ENCODE results near the gene PIK3R5. TPM values are rescaled to one million over a fixed set of nuclear protein-coding genes. Genes with fewer than 3 reads are reported as not detected.

Gene PIK3R5
- total RNA-seq, 1 donor from 2014 or later, result 0.29 TPM

- TF ChIP-seq CTCF (conservative IDR thresholded peaks at IDR 0.05), result no peak
- peak; percentile 62 for DNase-seq (ENCODE audit: extremely low spot score, unreplicated experiment)
- peaks cover 15% of the 10 kb centered on the region for H3K27me3 Mint-ChIP-seq
- no peaks in the 10 kb centered on the region for H3K9me3 Mint-ChIP-seq
- peaks cover 6% of the 10 kb centered on the region for H3K4me1 Mint-ChIP-seq (ENCODE audit: unreplicated experiment)
- H3K36me3 Mint-ChIP-seq, result no peaks in the 10 kb centered on the region
- no peak overlapping the region for H3K27ac Mint-ChIP-seq
- H3K4me3 Mint-ChIP-seq, result no peak overlapping the region
Observed at GRCh38 chr17:8837563-8838075, 127.9 kb downstream of the PIK3R5 start.

- H3K4me3 Mint-ChIP-seq, result no peak overlapping the region
Observed at GRCh38 chr17:8836821-8837562, 128.5 kb downstream of the PIK3R5 start.

GRCh38 chr17:8835631-8836364, 129.7 kb downstream of the PIK3R5 start:
- H3K27me3 Mint-ChIP-seq, result peaks cover 15% of the 10 kb centered on the region
- TF ChIP-seq CTCF (conservative IDR thresholded peaks at IDR 0.05), result no peak
- H3K27ac Mint-ChIP-seq, result no peak overlapping the region
- no peaks in the 10 kb centered on the region for H3K36me3 Mint-ChIP-seq
- no peaks in the 10 kb centered on the region for H3K9me3 Mint-ChIP-seq
- DNase-seq (ENCODE audit: extremely low spot score, unreplicated experiment), result peak; percentile 50
- H3K4me3 Mint-ChIP-seq, result no peak overlapping the region
- H3K4me1 Mint-ChIP-seq (ENCODE audit: unreplicated experiment), result peaks cover 6% of the 10 kb centered on the region

More at GRCh38 chr17:8836821-8837562, 128.5 kb downstream of the PIK3R5 start:
- Mint-ChIP-seq H3K9me3 (no peaks in the 10 kb centered on the region), H3K27me3 (peaks cover 15% of the 10 kb centered on the region), H3K36me3 (no peaks in the 10 kb centered on the region), H3K27ac (no peak overlapping the region), H3K4me1 (ENCODE audit: unreplicated experiment) (peaks cover 6% of the 10 kb centered on the region)
- DNase-seq (ENCODE audit: extremely low spot score, unreplicated experiment), result peak; percentile 57
- no peak for TF ChIP-seq CTCF (conservative IDR thresholded peaks at IDR 0.05)

DNA sequence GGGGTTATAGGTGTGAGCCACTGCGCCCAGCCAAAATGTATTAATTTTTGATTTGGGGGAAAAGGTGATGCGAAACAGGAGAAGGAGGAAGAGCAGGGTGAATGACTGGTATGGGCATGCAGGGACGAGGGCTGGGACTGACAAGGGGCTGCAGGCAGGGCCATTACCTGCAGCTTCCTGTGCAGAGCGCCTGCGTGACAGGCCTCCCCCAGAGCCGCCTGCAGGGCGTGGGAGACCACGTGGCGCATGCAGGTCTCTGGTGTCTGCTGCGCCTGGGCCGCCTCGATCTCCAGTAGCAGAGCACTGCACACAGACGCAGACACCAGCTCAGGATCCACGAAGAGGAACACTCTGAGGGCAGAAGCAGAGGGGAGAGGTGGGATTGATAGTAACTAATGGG, 130.4 kb downstream of the PIK3R5 start:
- Mint-ChIP-seq H3K27me3 (peaks cover 15% of the 10 kb centered on the region), H3K4me3 (no peak overlapping the region), H3K27ac (no peak overlapping the region), H3K36me3 (no peaks in the 10 kb centered on the region), H3K4me1 (ENCODE audit: unreplicated experiment) (peaks cover 6% of the 10 kb centered on the region), H3K9me3 (no peaks in the 10 kb centered on the region)
- peak; percentile 58 for DNase-seq (ENCODE audit: extremely low spot score, unreplicated experiment)
- TF ChIP-seq CTCF (conservative IDR thresholded peaks at IDR 0.05), result no peak

DNA sequence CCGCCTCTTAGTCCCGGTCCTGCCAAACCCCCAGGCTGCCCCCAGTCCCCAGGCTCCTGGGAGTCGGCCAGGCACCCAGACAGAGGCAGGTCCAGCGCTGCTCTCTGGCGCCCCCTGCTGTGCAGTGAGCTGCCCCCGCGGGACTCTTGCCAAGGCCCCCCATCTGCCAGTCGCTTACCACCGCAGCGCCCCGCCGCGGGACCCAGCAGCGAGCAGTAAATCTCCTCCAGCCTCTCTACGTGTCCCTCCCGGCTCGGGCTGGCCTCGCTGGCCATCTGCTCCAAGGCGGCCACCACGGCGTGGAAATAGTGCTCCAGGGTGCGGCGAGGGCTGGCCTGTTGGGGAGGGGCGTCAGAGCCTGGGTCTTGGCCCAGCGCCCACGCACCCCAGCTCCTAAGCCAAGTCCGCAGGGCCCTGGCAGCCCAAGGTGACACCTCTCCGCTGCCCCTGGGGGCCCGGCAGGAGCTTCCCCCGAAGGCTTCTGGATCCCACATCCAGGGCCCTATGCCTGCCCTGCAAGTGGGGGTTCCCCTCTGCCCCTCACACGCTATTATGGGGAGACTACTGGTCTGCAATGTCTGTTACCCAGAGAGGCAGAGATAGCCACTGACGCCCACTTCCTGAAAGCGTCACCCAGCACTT, 132.7 kb downstream of the PIK3R5 start:
- H3K4me3 Mint-ChIP-seq, result no peak overlapping the region
- H3K27ac Mint-ChIP-seq, result no peak overlapping the region
- peaks cover 6% of the 10 kb centered on the region for H3K4me1 Mint-ChIP-seq (ENCODE audit: unreplicated experiment)
- TF ChIP-seq CTCF (conservative IDR thresholded peaks at IDR 0.05), result peak; percentile 72
- no peaks in the 10 kb centered on the region for H3K9me3 Mint-ChIP-seq
- peak; percentile 67 for DNase-seq (ENCODE audit: extremely low spot score, unreplicated experiment)
- peaks cover 11% of the 10 kb centered on the region for H3K27me3 Mint-ChIP-seq
- H3K36me3 Mint-ChIP-seq, result no peaks in the 10 kb centered on the region
